Measurements from ENCODE around the gene MYDGF.

MYDGF gene

GRCh38 chr19:4620675-4621074 is 49.5 kb downstream of the MYDGF start:
- Histone ChIP-seq H3K4me2 (ENCODE audit: low read length, poor library complexity, severe bottlenecking) (no peak overlapping the region), H3K27ac (ENCODE audit: low read length, poor library complexity, severe bottlenecking) (no peak overlapping the region), H2AFZ (ENCODE audit: low read depth, low read length) (no peak overlapping the region), H3K36me3 (ENCODE audit: control insufficient read depth in 1 of 2, insufficient read depth in 2 of 2, low read depth in 1 of 2, low read length in 2 of 2) (no peaks in the 10 kb centered on the region), H3K4me1 (ENCODE audit: control insufficient read depth, insufficient read depth, low read depth, low read length) (peaks cover 1% of the 10 kb centered on the region), H2BK120ac (ENCODE audit: low read depth, low read length) (no peak overlapping the region), H3K4me3 (ENCODE audit: insufficient read depth in 1 of 2, low read depth in 1 of 2, low read length in 2 of 2) (no peak overlapping the region), H2BK12ac (ENCODE audit: low read length in 2 of 2) (no peak overlapping the region), H4K8ac (ENCODE audit: low read length) (no peak overlapping the region), H2AK5ac (ENCODE audit: low read length, severe bottlenecking) (no peak overlapping the region), H3K79me1 (replicated peaks; ENCODE audit: low read length, poor library complexity, severe bottlenecking) (no peaks in the 10 kb centered on the region), H3K14ac (ENCODE audit: low read length in 2 of 2) (no peak overlapping the region), H4K91ac (ENCODE audit: low read length) (no peak overlapping the region), H3K27me3 (ENCODE audit: control insufficient read depth in 1 of 2, insufficient read depth in 1 of 2, low read length in 2 of 2) (peaks cover 30 to 53% of the 10 kb centered on the region in 2 experiments), H3K23ac (ENCODE audit: low read length in 2 of 2) (no peak overlapping the region), H3K9ac (ENCODE audit: low read length) (no peak overlapping the region), H2BK5ac (ENCODE audit: low read depth, low read length, poor library complexity, severe bottlenecking) (no peak overlapping the region), H3K18ac (ENCODE audit: low read depth in 1 of 2, low read length in 2 of 2) (no peak overlapping the region), H2BK15ac (ENCODE audit: low read depth, poor library complexity, severe bottlenecking) (no peak overlapping the region), H3K9me3 (ENCODE audit: control insufficient read depth, low read length) (no peaks in the 10 kb centered on the region), H3K4ac (ENCODE audit: low read depth in 1 of 2, low read length in 2 of 2) (no peak overlapping the region)
- WGBS, result 73% methylated on average over 2 of the region's 2 CpGs
- no peak for DNase-seq

GRCh38 chr19:4619668-4620294 is 50.4 kb downstream of the MYDGF start:
- 87% methylated on average over 15 of the region's 17 CpGs for WGBS

GRCh38 chr19:4618019-4618418 is 52.1 kb downstream of the MYDGF start:
- Histone ChIP-seq H3K9ac (ENCODE audit: low read length) (no peak overlapping the region), H2BK12ac (ENCODE audit: low read length in 2 of 2) (no peak overlapping the region), H2AFZ (ENCODE audit: low read depth, low read length) (no peak overlapping the region), H2BK5ac (ENCODE audit: low read depth, low read length, poor library complexity, severe bottlenecking) (no peak overlapping the region), H3K4me3 (ENCODE audit: insufficient read depth in 1 of 2, low read depth in 1 of 2, low read length in 2 of 2) (no peak overlapping the region), H4K8ac (ENCODE audit: low read length) (no peak overlapping the region), H2BK15ac (ENCODE audit: low read depth, poor library complexity, severe bottlenecking) (no peak overlapping the region), H3K27me3 (ENCODE audit: control insufficient read depth in 1 of 2, insufficient read depth in 1 of 2, low read length in 2 of 2) (peaks cover 30 to 57% of the 10 kb centered on the region in 2 experiments), H3K27ac (ENCODE audit: low read length, poor library complexity, severe bottlenecking) (no peak overlapping the region), H3K18ac (ENCODE audit: low read depth in 1 of 2, low read length in 2 of 2) (no peak overlapping the region), H2AK5ac (ENCODE audit: low read length, severe bottlenecking) (no peak overlapping the region), H3K36me3 (ENCODE audit: control insufficient read depth in 1 of 2, insufficient read depth in 2 of 2, low read depth in 1 of 2, low read length in 2 of 2) (no peaks in the 10 kb centered on the region), H3K23ac (ENCODE audit: low read length in 2 of 2) (no peak overlapping the region), H4K91ac (ENCODE audit: low read length) (no peak overlapping the region), H3K4ac (ENCODE audit: low read depth in 1 of 2, low read length in 2 of 2) (no peak overlapping the region), H3K14ac (ENCODE audit: low read length in 2 of 2) (no peak overlapping the region), H3K4me2 (ENCODE audit: low read length, poor library complexity, severe bottlenecking) (no peak overlapping the region), H3K79me1 (replicated peaks; ENCODE audit: low read length, poor library complexity, severe bottlenecking) (no peaks in the 10 kb centered on the region), H2BK120ac (ENCODE audit: low read depth, low read length) (no peak overlapping the region), H3K4me1 (ENCODE audit: control insufficient read depth, insufficient read depth, low read depth, low read length) (peaks cover 3% of the 10 kb centered on the region), H3K9me3 (ENCODE audit: control insufficient read depth, low read length) (no peaks in the 10 kb centered on the region)
- no peak for DNase-seq
- WGBS, result 38% methylated on average over 6 of the region's 6 CpGs

More at GRCh38 chr19:4619668-4620294, 50.4 kb downstream of the MYDGF start:
- Histone ChIP-seq H3K4me2 (ENCODE audit: low read length, poor library complexity, severe bottlenecking) (no peak overlapping the region), H3K27me3 (ENCODE audit: control insufficient read depth in 1 of 2, insufficient read depth in 1 of 2, low read length in 2 of 2) (peaks cover 30 to 53% of the 10 kb centered on the region in 2 experiments), H3K9ac (ENCODE audit: low read length) (no peak overlapping the region), H2BK120ac (ENCODE audit: low read depth, low read length) (no peak overlapping the region), H3K23ac (ENCODE audit: low read length in 2 of 2) (no peak overlapping the region), H3K4me3 (ENCODE audit: insufficient read depth in 1 of 2, low read depth in 1 of 2, low read length in 2 of 2) (no peak overlapping the region), H2BK5ac (ENCODE audit: low read depth, low read length, poor library complexity, severe bottlenecking) (no peak overlapping the region), H3K9me3 (ENCODE audit: control insufficient read depth, low read length) (no peaks in the 10 kb centered on the region), H3K14ac (ENCODE audit: low read length in 2 of 2) (no peak overlapping the region), H2AFZ (ENCODE audit: low read depth, low read length) (no peak overlapping the region), H3K27ac (ENCODE audit: low read length, poor library complexity, severe bottlenecking) (no peak overlapping the region), H2BK15ac (ENCODE audit: low read depth, poor library complexity, severe bottlenecking) (no peak overlapping the region), H4K91ac (ENCODE audit: low read length) (no peak overlapping the region), H2AK5ac (ENCODE audit: low read length, severe bottlenecking) (no peak overlapping the region), H3K4ac (ENCODE audit: low read depth in 1 of 2, low read length in 2 of 2) (no peak overlapping the region), H3K36me3 (ENCODE audit: control insufficient read depth in 1 of 2, insufficient read depth in 2 of 2, low read depth in 1 of 2, low read length in 2 of 2) (no peaks in the 10 kb centered on the region), H3K4me1 (ENCODE audit: control insufficient read depth, insufficient read depth, low read depth, low read length) (peaks cover 3% of the 10 kb centered on the region), H3K79me1 (replicated peaks; ENCODE audit: low read length, poor library complexity, severe bottlenecking) (no peaks in the 10 kb centered on the region), H2BK12ac (ENCODE audit: low read length in 2 of 2) (no peak overlapping the region), H3K18ac (ENCODE audit: low read depth in 1 of 2, low read length in 2 of 2) (no peak overlapping the region), H4K8ac (ENCODE audit: low read length) (no peak overlapping the region)
- DNase-seq, result no peak

- Histone ChIP-seq H4K8ac (ENCODE audit: low read length) (no peak overlapping the region), H3K27me3 (ENCODE audit: control insufficient read depth in 1 of 2, insufficient read depth in 1 of 2, low read length in 2 of 2) (peaks cover 28 to 49% of the 10 kb centered on the region in 2 experiments), H3K27ac (ENCODE audit: low read length, poor library complexity, severe bottlenecking) (no peak overlapping the region), H2AFZ (ENCODE audit: low read depth, low read length) (no peak overlapping the region), H3K4ac (ENCODE audit: low read depth in 1 of 2, low read length in 2 of 2) (no peak overlapping the region), H3K36me3 (ENCODE audit: control insufficient read depth in 1 of 2, insufficient read depth in 2 of 2, low read depth in 1 of 2, low read length in 2 of 2) (no peaks in the 10 kb centered on the region), H3K4me2 (ENCODE audit: low read length, poor library complexity, severe bottlenecking) (no peak overlapping the region), H2BK120ac (ENCODE audit: low read depth, low read length) (no peak overlapping the region), H2BK12ac (ENCODE audit: low read length in 2 of 2) (no peak overlapping the region), H2BK5ac (ENCODE audit: low read depth, low read length, poor library complexity, severe bottlenecking) (no peak overlapping the region), H3K4me3 (ENCODE audit: insufficient read depth in 1 of 2, low read depth in 1 of 2, low read length in 2 of 2) (no peak overlapping the region), H2AK5ac (ENCODE audit: low read length, severe bottlenecking) (no peak overlapping the region), H3K4me1 (ENCODE audit: control insufficient read depth, insufficient read depth, low read depth, low read length) (peaks cover 6% of the 10 kb centered on the region), H3K9me3 (ENCODE audit: control insufficient read depth, low read length) (no peaks in the 10 kb centered on the region), H3K9ac (ENCODE audit: low read length) (no peak overlapping the region), H4K91ac (ENCODE audit: low read length) (no peak overlapping the region), H3K23ac (ENCODE audit: low read length in 2 of 2) (no peak overlapping the region), H3K79me1 (replicated peaks; ENCODE audit: low read length, poor library complexity, severe bottlenecking) (no peaks in the 10 kb centered on the region), H3K18ac (ENCODE audit: low read depth in 1 of 2, low read length in 2 of 2) (no peak overlapping the region), H2BK15ac (ENCODE audit: low read depth, poor library complexity, severe bottlenecking) (no peak overlapping the region), H3K14ac (ENCODE audit: low read length in 2 of 2) (no peak overlapping the region)
- DNase-seq, result no peak
- 89% methylated on average over 3 of the region's 8 CpGs for WGBS
These were observed 56.8 kb downstream of the MYDGF start for GRCh38 chr19:4613254-4613751.

All from mesenchymal stem cell (in vitro differentiated cells and primary cell).